GM18498 (cell line): ENCODE measurements around the gene SIGLEC1.

ENCODE experiments used
- ATAC-seq: cut with Tn5 transposase; IDR thresholded peaks from one replicate; pipeline ENCODE4 v1.9.1; 2021; ENCODE audit warnings: mild to moderate bottlenecking, moderate library complexity; ENCODE audit not compliant: unreplicated experiment

The SIGLEC1 gene

DNA sequence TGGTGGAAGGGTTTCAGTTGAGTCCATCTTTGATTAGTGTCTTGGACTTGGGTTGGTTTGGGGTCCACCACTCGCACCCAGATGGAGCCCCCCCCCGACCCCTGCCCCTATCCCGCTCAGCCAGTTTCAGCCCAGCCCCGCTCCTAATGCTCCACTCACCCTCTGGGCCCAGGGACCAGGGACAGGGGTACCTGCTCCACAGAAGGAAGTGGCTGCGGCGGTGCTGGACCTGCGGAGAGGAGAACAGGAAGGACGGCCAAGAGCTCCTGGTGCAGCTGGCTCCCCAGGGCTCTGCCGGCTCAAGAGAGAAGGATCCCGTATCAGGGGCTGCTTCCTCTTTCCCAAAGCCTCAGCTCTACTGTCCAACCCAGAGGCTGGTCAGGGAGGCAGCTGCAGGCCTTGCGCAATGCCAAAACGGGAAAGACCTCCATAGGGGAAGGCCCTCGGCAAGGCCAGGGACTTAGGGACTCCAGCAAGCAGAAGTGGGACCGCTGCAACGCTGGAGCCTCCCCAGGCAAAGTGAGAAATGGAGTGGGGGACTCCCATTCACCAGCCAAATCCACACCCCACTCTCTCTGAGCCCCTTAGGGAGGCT is at the start of gene SIGLEC1:
TSS of gene SIGLEC1 (minus strand) at position 322 of the 595 bp plus-strand sequence. CDS start 5,472 bp downstream, outside the sequence.
- ATAC-seq, result no peak

DNA sequence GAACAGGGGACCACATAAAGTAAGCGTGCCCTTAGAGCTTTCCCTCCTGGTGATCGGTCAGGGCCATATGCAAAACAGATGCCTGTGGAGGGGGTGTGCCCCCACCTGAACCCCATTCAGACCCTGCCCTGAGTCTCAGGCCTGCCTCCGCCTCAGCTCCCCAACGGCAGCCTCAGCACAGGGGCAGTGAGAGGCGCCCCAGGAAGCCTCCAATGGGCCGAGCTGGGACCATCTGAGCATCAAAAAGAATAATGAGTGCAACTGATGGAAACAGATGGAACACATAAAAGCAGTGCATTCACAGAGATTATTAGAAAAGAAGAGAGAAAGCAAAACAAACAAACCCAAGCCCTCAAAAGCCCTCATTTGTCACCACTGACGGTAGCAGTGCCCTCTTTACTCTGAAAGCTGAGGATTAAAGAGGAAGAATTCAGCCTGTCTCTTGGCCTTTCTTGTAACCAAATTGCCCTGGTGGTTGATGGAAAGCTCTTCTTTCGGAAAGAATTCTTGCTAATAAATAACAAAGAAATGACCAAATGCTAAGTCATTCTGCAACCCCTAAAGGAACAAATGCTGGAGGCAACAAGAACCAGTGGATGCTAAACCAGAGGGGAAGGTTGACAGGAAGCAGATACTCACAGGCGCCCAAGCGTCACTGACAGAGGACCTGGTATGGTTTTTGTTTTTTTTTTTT is 48.4 kb upstream of the SIGLEC1 start:
- no peak for ATAC-seq

DNA sequence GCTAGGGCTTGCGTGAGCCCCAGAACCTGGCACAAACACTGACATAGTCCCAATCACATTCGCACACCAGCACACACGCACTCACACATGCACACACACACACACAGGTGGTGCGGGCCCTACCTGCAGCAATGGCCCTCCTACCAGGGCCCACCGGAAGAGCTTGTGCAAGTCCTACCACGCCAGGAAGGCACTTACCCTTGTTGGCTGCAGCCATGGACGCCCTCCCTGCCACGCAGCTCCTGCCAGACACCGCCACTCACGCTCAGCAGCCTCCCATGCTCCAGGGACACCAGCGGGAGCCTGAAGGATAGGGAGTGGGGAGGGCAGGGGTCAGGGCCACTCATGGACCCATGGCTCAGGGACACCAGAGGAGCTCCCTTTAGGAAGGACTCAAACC is 47.5 kb upstream of the SIGLEC1 start:
- ATAC-seq, result no peak

DNA sequence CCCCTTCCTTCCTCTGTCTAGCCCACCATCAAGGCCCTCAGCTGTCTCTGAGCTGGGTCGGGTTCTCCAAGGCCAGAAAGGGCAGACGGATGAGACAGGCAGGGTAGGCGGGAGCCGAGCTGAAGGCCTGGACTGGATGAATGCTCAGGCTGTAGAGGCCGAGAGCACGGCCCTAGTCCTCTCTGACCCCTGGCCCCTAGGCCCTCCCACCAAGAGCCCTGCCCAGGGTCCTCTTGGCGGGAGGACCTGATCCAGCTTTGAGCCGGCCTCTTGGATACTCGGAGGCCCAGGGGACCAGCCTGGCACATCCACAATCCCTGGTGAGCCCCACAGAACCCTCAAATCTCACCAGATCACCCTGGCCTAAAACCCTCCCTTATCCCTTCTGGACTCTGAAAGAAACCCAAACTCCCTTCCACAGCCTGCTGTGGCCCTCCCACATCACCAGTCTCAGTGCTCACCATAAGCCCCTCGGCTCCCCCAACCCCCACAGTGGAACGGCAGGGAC is 47.0 kb upstream of the SIGLEC1 start:
- ATAC-seq, result no peak

DNA sequence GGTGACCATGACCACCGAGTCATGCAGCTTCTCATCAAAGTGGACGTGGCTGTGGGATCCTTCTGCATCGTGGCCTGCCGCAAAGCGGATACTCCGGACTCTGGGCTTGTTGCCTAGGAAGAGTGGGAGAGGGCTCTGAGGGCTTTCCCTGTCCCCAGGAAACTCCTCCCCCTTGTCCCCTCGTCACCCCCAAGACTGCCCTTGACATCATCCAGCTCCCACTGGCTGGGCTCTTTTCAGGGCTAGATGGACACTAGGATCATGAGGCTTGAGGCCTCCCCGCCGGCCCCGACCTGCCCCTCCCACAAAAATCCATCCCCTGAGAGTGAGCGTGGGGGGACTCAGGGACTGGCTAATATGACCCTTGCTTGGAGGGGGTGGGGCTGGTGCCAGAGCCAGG is 46.2 kb upstream of the SIGLEC1 start:
- no peak for ATAC-seq

DNA sequence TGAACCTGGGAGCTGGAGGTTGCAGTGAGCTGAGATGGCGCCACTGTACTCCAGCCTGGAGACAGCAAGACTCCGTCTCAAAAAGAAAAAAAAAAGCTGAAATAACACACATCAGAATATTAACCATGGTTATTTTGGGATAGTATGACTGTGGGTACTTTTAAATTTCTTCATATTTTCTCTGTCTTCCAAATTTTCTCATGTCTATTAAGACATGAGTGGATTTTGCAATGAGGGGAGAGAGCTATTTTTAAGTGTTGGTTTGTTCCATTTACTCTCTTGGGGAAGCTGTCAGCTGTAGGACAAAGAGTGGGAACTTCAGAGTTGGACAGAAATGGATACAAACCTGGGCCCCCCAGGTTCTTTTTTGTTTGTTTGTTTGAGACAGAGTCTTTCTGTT is 44.9 kb upstream of the SIGLEC1 start:
- no peak for ATAC-seq

DNA sequence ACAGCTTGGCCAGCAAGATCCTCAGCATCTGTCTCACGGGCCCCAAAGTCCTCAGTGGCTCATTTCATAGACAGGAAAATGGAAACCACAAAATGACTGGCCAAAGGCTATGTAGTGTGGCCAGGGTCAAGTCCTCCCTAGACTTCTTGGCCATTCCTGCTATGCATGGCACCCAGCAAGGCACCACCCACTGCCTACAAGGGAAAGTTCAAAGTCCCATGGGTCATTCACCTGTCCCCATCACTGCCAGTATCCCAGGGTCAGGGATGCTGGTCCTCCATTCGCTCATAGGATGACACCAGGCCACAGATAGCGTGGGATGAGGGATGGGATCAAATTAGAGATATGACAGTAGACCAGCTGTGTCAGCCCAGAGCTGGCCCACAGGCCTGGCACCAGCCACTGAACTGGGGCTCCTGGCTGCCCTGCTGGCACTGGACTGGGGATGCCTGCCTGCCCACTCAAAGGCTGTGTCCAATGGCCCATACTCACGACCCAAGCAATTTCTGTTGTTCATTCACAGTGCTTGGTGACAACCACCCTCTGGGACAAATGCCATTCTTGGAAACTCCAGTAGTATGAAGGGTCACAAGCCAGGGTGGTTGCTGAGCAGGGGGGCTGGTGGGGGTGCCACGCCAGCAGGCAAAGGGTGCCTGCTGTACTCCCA is 43.5 kb upstream of the SIGLEC1 start:
- no peak for ATAC-seq

DNA sequence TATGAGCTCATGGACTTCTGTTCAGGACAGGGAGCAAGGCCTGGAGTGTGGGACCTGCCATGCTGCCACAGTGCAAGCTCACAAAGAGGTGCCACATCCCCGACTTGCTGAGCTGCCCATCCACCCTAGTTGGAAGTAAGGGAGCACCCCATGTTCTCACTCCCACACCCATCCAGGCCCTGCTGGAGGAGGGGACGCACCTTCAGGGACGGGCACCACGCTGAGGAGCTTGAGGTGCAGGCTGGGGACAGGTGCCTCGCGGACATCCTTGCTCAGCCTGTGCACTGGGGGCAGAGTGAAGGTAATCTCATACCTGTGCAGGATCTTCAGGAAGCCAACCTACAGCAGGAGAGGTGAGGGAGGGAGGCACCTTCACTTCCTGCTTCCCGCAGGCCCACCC is 42.9 kb upstream of the SIGLEC1 start:
- no peak for ATAC-seq

DNA sequence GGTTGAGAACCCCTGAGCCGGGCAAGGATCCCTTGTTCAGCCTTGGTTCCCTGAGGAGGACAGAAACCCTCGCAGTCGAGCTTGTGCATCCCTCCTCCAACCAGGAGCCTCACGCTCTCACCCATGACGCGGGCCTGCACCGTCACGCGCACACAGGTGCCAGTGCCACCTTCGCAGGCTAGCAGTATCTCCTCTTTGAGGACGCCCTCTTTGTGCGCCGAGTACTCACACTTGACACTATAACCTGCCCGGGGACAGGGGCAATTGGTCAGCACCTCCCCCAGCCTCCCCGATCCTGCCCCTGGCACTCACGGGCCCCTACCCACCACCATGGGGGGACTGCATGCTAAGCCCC is 41.9 kb upstream of the SIGLEC1 start:
- no peak for ATAC-seq

DNA sequence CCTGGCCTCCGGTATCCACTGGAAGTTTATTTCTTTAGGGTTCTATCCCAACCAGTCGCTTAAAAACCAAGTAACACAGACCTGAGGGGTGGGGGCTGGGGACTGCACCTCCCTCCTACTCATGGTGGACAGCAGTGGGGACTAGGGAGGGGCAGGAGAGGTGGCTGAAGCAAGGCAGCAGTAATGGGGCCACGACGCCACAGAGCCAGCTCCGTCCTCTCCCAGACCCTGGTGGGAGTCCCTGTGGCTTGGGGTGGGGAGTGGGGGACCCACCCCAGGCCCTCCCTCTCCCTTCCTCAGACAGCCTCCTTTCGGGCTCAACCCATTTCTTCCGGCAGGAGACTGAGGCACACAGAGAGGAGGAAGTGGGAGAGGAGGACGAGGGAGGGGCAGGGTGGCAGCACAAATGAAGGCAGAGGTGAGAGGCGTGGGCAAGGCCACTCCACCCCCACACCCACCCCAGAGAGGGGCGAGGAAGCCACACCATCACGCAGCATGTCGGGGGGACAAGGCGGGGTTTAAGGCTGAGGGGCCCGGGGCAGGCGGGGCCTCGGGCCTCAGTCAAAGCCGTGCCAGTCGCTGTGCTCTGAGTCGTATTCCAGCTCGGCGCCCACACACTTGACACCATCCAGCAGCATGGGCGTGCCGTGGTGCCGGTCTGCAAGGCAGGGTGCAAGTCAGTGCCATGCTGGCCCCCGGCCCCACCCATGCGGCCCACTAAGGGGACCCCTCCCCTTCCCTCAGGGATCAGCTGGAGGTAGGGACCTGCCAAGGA is 41.3 kb upstream of the SIGLEC1 start:
- ATAC-seq, result no peak

DNA sequence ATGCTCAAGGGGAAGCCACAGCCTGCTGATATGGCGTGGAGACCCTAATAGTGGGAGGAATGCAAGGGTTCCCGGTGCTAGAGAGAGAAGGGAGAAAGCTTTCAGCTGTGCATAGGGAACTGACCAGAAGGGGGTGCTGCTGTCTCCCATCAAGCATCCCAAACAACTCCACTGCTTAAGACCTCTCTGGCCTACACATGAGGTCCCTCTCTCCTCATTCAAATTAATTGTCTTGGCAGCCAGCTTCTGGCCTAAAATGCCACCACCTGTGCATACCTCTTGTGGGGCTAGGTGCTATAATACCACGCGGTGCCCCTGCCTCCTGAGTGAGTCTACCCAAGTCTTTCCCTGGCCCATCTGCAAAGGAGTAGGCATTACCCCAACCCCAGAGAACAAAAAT is 40.7 kb upstream of the SIGLEC1 start:
- no peak for ATAC-seq

DNA sequence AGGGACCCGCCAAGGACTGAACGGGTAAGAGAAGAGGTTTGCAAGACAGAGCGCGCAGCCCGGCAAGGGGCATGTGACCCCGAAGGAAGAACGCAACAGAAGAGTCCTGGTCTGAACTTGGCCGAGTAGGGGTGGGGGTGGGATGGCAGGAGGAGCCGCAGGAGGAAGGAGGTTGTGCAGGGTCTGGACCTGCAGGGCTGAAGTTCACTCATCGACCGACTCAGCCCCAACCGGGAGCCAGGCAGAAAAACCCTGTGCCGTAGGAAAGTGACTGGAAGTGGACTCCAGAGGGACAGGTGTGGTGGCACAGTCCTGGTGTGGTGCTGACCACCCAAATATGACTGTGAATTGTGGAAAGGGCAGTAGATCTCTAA is 40.0 kb upstream of the SIGLEC1 start:
- ATAC-seq, result no peak

DNA sequence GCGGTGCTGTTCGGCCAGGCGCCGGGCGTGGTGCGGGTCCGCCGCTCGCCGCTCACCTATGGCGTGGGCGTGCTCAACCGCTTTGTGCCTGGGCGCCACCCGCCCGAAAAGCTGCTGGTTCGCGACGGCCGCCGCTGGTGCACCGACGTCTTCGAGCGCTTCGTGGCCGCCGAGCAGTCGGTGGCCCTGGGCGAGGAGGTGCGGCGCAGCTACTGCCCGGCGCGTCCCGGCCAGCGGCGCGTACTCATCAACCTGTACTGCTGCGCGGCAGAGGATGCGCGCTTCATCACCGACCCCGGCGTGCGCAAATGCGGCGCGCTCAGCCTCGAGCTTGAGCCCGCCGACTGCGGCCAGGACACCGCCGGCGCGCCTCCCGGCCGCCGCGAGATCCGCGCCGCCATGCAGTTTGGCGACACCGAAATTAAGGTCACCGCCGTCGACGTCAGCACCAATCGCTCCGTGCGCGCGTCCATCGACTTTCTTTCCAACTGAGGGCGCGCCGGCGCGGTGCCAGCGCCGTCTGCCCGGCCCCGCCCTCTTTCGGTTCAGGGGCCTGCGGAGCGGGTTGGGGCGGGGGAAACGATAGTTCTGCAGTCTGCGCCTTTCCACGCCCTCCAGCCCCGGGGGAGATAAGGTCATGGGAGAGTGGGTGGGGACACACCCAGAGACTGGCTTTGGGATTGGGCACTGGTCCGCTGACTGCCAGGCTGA is 39.4 kb upstream of the SIGLEC1 start:
- ATAC-seq, result no peak

DNA sequence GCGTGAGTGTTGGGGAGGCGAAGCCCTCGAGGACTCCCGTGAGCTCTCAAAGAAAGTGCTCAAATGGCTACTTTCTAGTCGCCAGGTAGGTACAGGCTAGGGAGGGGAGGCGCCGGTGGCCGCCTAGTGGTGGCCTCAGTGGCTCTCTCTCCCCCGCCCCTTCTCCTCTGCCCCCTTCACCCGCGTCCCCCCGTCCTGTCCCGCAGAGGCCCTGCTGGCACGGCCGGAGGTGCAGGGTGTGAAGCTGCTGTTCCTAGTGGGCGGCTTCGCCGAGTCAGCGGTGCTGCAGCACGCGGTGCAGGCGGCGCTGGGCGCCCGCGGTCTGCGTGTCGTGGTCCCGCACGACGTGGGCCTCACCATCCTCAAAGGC is 38.9 kb upstream of the SIGLEC1 start:
- ATAC-seq, result no peak

DNA sequence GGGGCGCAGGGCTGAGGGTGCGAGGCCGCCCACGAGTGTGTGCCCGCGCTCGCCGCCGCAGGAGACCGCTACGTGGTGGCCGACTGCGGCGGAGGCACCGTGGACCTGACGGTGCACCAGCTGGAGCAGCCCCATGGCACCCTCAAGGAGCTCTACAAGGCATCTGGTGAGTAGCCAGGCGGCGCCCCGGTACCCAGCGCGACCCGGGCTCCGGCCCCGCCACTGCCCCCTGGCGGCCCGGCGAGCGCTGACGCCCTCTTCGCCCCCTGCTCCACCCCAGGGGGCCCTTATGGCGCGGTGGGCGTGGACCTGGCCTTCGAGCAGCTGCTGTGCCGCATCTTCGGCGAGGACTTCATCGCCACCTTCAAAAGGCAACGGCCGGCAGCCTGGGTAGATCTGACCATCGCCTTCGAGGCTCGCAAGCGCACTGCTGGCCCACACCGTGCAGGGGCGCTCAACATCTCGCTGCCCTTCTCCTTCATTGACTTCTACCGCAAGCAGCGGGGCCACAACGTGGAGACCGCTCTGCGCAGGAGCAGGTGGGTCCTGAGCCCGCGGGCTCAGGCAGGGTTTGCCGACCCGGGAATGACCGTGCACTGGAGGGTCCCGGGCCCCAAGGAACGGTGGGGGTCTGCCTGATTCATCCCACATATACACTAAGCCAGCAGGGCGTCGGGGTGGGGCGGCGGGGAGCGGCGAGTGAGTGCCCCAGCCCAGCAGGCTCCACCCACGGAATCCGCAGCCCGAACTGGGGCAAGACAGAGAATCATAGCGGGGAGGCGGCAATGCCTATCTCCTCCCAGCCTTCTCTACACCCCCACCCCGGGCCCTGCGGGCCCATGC is 37.5 kb upstream of the SIGLEC1 start:
- ATAC-seq, result no peak

DNA sequence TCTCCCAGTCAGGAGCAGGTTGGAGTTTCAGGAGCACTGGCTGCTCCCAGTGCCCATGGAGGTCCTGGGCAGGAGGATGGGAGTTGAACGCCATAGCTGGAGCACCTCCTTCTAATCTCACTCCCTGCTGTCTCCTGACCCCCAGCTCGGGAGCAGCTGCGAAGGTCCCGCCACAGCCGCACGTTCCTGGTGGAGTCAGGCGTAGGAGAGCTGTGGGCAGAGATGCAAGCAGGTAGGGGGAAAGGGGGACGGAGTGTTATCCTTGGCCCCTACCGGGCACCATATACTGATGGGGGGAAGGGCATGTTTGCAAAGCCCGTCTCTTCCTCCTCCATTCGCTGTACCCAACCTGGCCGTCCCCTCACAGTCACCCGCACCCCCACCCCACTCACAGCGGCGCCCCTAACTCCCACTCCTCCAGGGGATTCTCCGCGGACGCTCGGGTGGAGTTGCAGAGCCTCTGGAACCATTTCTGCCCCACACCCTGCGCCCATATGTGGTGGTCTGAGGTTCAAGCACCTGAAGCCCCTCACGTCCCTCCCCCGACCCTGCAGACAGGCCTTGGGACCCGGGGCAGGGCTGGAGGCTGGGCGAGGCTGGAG is 36.8 kb upstream of the SIGLEC1 start:
- ATAC-seq, result no peak

DNA sequence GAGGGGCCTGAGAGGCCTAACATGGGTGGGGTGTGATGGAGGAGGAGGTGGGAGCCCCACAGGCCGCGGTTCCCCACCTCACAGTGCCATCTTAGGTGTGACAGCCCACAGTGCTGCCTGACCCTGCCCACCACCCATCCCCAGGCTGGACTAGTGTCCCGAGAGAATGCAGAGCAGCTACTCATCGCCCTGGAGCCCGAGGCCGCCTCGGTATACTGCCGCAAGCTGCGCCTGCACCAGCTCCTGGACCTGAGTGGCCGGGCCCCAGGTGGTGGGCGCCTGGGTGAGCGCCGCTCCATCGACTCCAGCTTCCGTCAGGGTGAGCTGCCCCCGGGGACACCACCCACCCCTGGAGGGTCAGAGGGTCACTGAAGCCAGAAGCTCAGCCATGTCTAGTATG is 35.7 kb upstream of the SIGLEC1 start:
- no peak for ATAC-seq

DNA sequence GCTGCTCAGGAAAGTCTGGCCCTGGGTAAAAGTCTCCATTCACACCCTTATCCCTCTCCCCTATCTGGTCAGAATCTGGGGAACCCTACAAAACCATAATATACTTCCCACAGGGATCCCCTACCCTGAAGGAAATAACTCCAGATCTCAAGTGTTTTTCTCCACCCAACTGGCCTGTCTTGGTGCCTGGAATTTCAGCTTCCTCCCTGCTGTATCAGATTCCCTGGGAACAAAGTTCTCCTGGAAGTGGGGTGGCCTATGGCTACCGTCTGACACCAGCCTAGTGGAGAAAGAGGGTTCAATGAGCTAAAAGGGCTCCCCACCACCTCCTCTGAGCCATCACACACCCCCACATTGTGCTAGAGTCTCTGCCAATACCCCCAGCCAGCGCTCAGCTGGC is 35.1 kb upstream of the SIGLEC1 start:
- no peak for ATAC-seq

DNA sequence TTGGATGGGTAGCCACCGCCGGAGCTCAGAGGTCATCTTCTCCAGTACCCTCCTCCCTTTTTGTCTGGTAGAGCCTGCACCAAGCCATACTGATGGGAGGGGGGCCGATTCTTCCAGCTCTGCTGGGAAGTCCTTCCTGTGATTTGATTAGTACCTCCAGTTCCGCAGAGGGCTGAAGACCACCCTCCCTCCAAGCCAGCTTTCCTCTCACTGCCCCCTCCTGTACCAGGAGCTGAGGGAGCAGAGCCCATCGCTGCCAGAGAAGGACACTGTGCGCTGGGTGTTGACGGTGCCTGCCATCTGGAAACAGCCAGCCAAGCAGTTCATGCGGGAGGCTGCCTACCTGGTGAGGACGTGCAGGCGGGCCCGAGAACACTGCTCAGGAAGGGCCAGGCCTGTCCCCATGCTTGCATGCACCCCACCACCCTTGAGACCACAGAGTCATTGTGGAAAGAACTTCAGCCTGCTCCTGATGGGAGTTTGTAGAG is 33.3 kb upstream of the SIGLEC1 start:
- ATAC-seq, result no peak
